ENCODE results near the gene TMC1.
"Not testable (repeated sequence)": the region's sequence is repeated elsewhere in the genome, so short reads cannot be mapped to it uniquely, and the experiment has no call there.

Gene TMC1

DNA sequence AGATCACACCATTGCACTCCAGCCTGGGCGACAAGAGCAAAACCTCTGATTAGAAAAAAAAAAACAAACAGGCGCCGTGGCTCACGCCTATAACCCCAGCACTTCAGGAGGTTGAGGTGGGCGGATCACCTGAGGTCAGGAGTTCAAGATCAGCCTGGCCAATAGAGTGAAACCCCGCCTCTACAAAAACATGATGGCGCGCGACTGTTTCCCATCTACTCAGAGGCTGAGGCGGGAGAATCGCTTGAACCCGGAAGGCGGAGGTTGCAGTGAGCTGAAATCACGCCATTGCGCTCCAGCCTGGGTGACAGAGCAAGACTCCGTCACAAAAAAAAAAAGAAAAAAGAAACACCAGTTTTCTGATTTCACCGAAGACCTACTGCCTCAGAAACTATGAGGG lies at the start of gene TMC1:
TMC1 (plus strand) TSS at position 193 of the 400 bp plus-strand sequence. CDS start 127,041 bp downstream, outside the sequence.
- peak within 1 kb of the TSS; percentile 68 for H3K27ac Mint-ChIP-seq
- not testable (repeated sequence) for H3K4me3 Mint-ChIP-seq, H3K27me3 Mint-ChIP-seq, H3K36me3 Mint-ChIP-seq, H3K9me3 Mint-ChIP-seq
- peaks cover 20% of the 10 kb centered on the region for H3K4me1 Mint-ChIP-seq

DNA sequence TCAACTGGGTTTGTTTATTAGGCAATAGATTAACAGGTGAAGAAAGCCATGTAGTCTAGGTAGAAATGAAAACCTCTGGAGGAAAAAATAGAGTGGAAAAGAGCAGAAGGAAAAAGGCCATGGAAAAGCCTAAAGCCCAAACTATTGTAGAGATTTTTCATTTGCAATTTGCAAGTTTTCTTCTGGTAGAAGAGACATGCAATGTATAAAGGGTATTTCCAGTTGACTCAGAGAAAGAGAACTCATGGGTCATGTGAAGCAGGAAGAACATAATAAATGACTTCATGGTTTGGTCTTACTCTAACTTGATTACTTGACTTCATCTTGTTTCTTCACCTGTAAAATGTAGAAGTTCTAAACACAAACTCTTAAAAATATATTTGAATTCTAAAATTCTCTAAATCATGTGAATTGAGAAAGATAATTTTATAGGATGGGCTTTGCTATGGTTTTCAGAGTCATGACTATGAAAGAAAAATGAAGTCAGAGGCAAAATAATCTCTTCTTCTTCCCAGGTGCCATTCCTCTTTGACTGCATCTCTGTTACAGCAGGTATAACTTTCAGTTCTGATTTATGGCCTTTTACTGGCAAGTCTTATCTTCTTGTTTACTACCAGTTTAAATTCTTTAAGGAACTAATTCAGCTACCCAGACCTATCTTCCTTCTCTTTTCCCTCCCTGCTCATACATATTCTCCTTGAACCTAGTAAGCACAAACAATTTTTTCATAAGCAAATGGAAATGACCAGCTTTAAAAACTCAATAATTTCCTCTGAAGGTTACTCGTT lies 47.7 kb upstream of the TMC1 start:
- Mint-ChIP-seq H3K27me3 (no peaks in the 10 kb centered on the region), H3K9me3 (peaks cover 4% of the 10 kb centered on the region), H3K27ac (peak overlapping the region; percentile 93), H3K4me1 (peaks cover 50% of the 10 kb centered on the region), H3K36me3 (peaks cover 1% of the 10 kb centered on the region), H3K4me3 (peak overlapping the region; percentile 60)

DNA sequence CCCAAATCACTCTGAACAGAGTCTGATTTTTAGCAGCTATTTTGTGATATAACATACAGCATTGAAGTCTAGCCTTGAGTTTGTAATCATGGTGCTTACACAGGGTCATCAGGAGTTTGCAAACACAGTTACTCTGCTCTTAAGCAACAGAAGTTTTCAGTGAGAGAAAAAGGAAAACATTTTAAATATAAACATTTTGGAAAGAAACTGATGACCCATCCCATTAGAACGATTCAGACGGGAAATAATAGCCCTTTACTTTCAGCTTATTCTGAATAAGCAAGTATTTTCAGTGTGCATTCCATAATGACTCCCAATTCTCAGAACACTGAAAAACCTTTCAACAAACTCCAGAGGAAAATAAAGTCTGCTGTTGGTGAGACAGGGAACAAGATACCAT lies 46.7 kb upstream of the TMC1 start:
- no peaks in the 10 kb centered on the region for H3K27me3 Mint-ChIP-seq
- peaks cover 4% of the 10 kb centered on the region for H3K9me3 Mint-ChIP-seq
- no peak overlapping the region for H3K4me3 Mint-ChIP-seq
- H3K4me1 Mint-ChIP-seq = peaks cover 60% of the 10 kb centered on the region
- peak overlapping the region; percentile 17 for H3K27ac Mint-ChIP-seq
- H3K36me3 Mint-ChIP-seq = peaks cover 1% of the 10 kb centered on the region

DNA sequence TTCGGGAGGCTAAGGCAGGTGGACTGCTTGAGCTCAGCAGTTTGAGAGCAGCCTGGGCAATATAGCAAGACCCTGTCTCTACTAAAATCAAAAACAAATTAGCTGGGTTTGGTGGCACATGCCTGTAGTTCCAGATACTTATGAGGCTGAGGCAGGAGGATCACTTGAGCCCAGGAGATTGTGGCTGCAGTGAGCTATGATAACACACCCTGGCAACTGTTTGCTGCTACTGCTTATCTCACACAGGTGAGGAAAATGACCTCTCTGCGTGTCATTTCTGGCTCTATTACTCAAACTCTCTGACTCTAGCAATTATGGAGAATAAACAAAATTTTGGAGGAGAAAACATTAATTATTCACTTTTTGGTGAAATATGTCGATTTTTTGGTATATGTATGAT lies 45.3 kb upstream of the TMC1 start:
- peaks cover 61% of the 10 kb centered on the region for H3K4me1 Mint-ChIP-seq

DNA sequence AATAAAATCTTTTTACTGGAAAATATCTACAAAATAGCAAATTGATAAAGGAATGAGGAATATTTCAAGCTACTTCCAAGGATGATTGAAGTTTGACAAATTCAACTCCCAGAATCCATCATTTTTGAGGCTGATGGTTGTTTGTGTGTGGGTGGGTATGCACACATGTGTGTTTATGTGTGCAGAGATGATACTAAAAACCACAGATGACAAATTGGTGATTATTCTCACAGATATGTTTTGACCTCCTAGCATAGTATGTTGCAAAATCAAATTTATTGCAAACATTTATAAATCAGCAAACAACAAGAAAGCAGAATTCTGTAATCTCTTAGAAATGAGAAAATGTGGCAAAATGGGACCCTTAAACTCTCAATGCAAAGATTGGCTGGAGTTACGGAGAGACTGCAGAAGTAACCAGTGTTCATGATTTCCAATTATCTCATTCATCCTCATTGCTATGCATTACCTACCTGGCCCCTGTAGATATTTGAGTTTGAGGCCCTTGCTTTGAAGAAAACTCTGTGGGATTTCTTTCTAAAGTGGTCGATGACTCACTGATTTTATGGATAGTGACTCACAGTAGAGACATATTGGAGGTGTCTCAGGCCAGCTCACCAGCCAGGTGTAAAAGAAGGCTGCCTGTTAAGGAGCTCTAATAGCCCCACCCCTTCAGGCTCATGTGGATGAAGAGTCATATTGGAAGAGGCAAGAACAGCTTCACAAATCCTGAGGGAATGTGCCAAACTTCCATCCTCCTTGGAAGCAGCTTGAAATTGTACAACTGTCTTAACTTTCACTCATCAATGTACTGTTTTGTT lies 44.6 kb upstream of the TMC1 start:
- peak overlapping the region; percentile 89 for H3K27ac Mint-ChIP-seq
- peak overlapping the region; percentile 3 for H3K4me3 Mint-ChIP-seq
- peaks cover 59% of the 10 kb centered on the region for H3K4me1 Mint-ChIP-seq

More for the DNA sequence above, 45.3 kb upstream of the TMC1 start:
- Mint-ChIP-seq H3K9me3 (peaks cover 4% of the 10 kb centered on the region), H3K27me3 (no peaks in the 10 kb centered on the region), H3K36me3 (peaks cover 1% of the 10 kb centered on the region), H3K4me3 (no peak overlapping the region), H3K27ac (no peak overlapping the region)

DNA sequence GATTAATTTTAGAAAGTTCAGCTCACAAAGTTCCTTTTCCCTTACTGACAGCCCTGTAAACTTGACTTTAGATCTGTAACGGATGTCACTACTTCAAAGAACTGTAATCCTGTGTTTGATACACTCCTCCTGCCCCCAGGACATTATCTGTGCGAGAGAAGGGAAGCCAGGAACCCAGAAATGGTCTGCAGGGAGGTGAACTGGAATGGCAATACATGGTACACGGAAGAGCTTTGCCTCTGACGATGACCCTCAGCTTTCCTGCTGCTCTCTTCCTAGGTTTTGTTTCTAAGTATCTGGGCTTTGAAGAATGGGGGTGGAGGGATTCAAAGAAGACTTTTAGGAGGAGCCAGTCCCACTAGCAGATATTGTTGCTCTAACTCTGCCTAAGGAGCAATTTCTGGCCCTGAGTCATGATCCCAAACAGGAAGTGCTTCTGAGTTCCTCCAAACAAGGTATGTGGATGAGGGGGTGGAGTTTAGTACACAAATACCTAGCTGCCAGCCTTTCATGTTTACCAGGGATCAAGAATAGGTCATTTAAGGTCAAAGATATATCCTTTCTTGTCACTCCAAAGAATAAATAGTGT lies 43.4 kb upstream of the TMC1 start:
- Mint-ChIP-seq H3K36me3 (peaks cover 1% of the 10 kb centered on the region), H3K27me3 (no peaks in the 10 kb centered on the region), H3K27ac (no peak overlapping the region), H3K4me1 (peaks cover 55% of the 10 kb centered on the region), H3K4me3 (peak overlapping the region; percentile 1), H3K9me3 (peaks cover 2% of the 10 kb centered on the region)

More for the DNA sequence above, 44.6 kb upstream of the TMC1 start:
- no peaks in the 10 kb centered on the region for H3K27me3 Mint-ChIP-seq
- peaks cover 1% of the 10 kb centered on the region for H3K36me3 Mint-ChIP-seq
- peaks cover 4% of the 10 kb centered on the region for H3K9me3 Mint-ChIP-seq

DNA sequence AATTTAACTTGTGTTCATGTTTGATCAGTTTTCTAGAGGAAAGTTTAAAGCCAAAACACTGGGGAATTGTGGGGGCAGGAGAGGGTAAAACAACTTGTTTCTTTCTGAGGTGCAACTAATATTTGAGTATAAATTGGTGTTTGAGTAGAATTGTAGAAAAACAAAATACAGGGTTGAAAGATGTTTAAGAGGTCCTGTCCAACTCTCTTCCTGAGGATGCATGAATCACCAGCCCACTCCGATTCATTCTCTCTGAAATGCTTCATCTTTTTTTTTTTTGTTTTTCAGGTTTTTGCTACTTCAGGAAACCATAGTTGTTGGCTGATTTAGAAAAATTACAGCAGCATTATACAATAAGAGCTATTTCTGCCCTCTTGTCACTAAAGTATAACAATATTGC lies 42.4 kb upstream of the TMC1 start:
- H3K27ac Mint-ChIP-seq = no peak overlapping the region

DNA sequence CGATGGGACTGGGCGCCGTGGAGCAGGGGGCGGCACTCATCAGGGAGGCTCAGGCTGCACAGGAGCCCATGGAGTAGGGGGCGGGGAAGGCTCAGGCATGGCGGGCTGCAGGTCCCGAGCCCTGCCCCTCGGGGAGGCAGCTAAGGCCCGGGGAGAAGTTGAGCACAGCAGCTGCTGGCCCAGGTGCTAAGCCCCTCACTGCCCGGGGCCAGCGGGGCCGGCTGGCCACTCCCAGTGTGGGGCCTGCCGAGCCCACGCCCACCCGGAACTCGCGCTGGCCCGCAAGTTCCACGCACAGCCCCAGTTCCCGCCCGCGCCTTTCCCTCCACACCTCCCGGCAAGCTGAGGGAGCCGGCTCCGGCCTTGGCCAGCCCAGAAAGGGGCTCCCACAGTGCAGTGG lies 41.1 kb upstream of the TMC1 start:
- H3K4me3 Mint-ChIP-seq, H3K27me3 Mint-ChIP-seq, H3K9me3 Mint-ChIP-seq, H3K36me3 Mint-ChIP-seq, H3K27ac Mint-ChIP-seq: not testable (repeated sequence)
- H3K4me1 Mint-ChIP-seq = peaks cover 37% of the 10 kb centered on the region

More for the DNA sequence above, 42.4 kb upstream of the TMC1 start:
- Mint-ChIP-seq H3K4me3 (peak overlapping the region; percentile 52), H3K27me3 (no peaks in the 10 kb centered on the region), H3K4me1 (peaks cover 45% of the 10 kb centered on the region), H3K36me3 (peaks cover 1% of the 10 kb centered on the region), H3K9me3 (no peaks in the 10 kb centered on the region)

DNA sequence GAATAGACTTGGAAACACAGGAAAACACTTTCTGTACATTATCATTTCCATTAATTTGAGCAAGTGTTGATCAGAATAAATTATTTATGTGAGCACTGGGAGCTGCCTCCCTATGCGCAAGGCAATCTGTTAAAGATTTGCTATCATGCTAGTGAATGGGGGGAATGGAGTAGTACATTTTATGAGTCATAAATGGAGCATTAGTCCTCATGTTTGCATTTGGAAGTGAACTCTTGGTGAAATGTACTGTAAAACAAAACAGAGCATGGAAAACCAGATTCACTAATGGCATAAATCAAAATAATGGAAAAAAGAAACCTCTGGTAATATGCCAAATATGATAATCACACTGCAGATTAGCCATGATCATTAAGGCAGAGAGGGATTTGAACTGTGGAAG lies 40.5 kb upstream of the TMC1 start:
- peak overlapping the region; percentile 12 for H3K27ac Mint-ChIP-seq

DNA sequence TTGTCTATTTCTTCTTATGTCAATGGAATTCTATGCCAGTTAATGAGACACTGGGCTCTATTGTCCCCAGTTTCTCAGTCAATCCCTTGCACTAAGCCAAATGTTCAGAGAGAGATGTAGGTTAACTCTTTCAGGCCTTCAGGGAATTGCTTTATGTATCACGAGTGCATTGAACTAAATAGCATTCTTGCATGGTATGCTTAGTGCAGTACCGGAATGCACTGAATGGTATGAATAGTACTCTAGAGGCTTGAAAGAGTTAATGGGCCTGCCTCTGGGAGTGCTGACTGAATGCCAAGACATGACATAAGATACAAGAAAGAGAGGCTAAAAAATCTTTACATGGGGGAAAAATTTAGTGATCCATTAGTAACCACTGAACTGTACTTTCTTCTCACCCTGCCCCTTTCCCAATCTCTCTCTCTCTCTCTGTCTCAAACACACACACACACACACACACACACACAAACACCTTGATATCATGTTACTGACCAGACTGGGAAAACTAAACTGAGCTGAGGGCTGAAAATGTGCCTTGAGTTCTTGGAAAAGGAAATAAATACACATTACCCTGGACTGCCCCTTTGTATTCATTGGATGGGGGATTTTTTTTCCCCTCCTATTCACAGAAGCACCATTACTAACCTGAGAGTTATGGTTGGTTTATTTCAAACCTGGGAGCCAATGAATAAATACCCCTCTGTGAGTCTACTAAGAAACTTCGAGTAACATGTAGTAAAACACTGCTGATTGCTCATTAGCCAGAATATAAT lies 35.4 kb upstream of the TMC1 start:
- Mint-ChIP-seq H3K36me3 (no peaks in the 10 kb centered on the region), H3K27ac (no peak overlapping the region), H3K9me3 (no peaks in the 10 kb centered on the region), H3K4me3 (no peak overlapping the region), H3K4me1 (no peaks in the 10 kb centered on the region), H3K27me3 (no peaks in the 10 kb centered on the region)

More for the DNA sequence above, 40.5 kb upstream of the TMC1 start:
- peaks cover 36% of the 10 kb centered on the region for H3K4me1 Mint-ChIP-seq
- H3K4me3 Mint-ChIP-seq = no peak overlapping the region
- H3K9me3 Mint-ChIP-seq = no peaks in the 10 kb centered on the region
- peaks cover 1% of the 10 kb centered on the region for H3K36me3 Mint-ChIP-seq
- no peaks in the 10 kb centered on the region for H3K27me3 Mint-ChIP-seq

DNA sequence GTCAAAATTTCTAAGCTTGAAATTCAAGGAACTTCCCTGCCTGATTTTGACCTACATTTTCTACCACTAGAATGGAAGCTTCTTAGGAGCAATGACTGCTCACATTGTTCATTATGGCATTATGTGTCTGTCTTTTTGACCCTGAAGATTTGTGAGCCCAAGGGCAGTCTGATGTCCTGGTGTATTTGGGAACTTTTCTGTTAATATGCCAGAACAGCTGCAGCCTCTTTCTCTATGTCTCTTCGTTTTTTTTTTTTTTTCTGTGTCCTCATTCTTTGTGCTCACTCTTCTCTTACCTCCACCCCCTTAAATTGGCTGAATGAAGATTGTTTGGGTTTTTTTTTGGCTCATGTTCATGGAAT lies 34.8 kb upstream of the TMC1 start:
- Mint-ChIP-seq H3K27ac (no peak overlapping the region), H3K9me3 (no peaks in the 10 kb centered on the region), H3K4me3 (no peak overlapping the region), H3K4me1 (no peaks in the 10 kb centered on the region), H3K36me3 (no peaks in the 10 kb centered on the region), H3K27me3 (no peaks in the 10 kb centered on the region)

DNA sequence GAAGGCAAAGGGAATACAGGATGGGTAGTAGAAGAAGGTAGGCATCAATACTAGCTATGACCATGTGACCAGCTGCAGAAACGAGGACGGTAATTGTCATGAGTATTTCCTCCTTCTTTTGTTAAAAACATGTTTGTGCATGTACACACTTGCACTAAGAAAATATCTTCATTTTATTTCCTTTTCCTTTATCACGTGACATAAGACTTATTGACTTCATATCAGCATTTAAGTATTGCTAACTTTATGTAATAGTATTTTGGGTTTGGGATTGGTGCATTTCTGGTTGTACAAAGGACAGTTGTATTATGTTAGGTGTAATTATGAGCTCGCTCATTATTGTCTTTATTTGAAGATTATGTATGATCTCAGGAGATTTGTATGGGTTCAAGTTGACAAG lies 33.7 kb upstream of the TMC1 start:
- H3K4me1 Mint-ChIP-seq, H3K4me3 Mint-ChIP-seq, H3K36me3 Mint-ChIP-seq, H3K9me3 Mint-ChIP-seq, H3K27me3 Mint-ChIP-seq, H3K27ac Mint-ChIP-seq: not testable (repeated sequence)

DNA sequence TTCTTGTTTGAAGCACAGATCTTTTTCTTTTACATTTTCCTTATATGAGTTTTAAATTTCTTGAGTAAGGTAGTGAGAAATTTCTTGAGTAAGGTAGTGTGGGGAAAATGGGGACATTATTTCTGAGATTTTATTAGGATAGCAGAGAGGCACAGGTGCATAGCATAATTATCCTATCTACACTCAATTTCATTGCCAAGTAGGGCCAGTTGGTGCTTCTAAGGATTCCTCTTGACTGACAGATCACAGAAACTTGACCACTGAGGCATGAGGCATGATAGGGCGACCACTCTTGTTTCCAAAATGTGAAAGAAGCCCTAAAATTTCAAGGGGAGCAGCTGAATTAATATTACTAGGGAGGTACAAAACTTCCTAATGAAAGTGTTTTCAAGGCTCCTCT lies 31.4 kb upstream of the TMC1 start:
- no peaks in the 10 kb centered on the region for H3K4me1 Mint-ChIP-seq
- no peak overlapping the region for H3K4me3 Mint-ChIP-seq
- H3K36me3 Mint-ChIP-seq = no peaks in the 10 kb centered on the region
- H3K9me3 Mint-ChIP-seq = no peaks in the 10 kb centered on the region
- H3K27ac Mint-ChIP-seq = no peak overlapping the region
- no peaks in the 10 kb centered on the region for H3K27me3 Mint-ChIP-seq

DNA sequence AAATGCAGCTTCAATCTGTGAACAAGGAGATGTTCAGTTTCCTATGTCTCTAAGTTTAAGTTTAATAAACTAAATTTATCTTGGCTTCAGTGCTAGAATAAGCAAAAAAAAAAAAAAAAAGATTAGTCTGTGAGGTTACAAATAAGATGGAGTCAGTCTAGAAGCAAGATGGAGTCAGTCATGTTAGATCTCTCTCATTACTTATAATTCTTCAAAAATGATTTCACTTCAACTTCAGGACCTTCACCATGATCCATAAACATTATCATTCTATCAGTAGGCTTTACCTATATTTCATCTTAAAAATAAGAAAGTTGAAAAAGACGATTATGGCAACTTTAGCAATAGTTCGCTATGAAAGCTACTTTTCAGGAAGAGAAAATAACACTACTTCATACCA lies 30.2 kb upstream of the TMC1 start:
- no peaks in the 10 kb centered on the region for H3K9me3 Mint-ChIP-seq
- no peak overlapping the region for H3K27ac Mint-ChIP-seq
- H3K27me3 Mint-ChIP-seq = no peaks in the 10 kb centered on the region
- no peaks in the 10 kb centered on the region for H3K36me3 Mint-ChIP-seq
- H3K4me3 Mint-ChIP-seq = no peak overlapping the region
- no peaks in the 10 kb centered on the region for H3K4me1 Mint-ChIP-seq

DNA sequence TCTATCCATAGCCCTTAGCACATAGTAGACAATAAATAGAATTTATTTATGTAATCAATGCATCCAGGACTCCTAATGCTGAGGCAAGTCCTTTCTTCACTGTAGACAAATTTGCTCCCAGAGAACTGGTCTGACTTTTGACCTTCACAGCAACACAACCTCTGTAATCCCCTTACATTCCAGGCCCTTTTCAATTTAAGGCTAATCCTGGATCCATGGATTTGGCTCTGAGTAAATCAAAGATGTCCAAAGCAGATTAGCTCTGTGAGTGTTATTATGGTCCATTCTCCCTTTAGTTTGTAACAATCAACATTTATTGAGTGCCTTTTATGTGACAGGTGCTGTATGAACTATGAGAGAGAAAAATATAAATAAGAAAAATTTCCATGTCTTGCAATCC lies 27.4 kb upstream of the TMC1 start:
- no peaks in the 10 kb centered on the region for H3K36me3 Mint-ChIP-seq
- H3K9me3 Mint-ChIP-seq = no peaks in the 10 kb centered on the region
- H3K27ac Mint-ChIP-seq = no peak overlapping the region
- H3K4me3 Mint-ChIP-seq = no peak overlapping the region
- no peaks in the 10 kb centered on the region for H3K27me3 Mint-ChIP-seq
- no peaks in the 10 kb centered on the region for H3K4me1 Mint-ChIP-seq
